Mucosa of stomach (tissue), 1 donor: ENCODE measurements around the gene TMEM219.

ENCODE experiments used
- H3K27me3 ChIP-seq: one replicate; pipeline ENCODE4 v1.7.0; 2013; ENCODE audit warnings: mild to moderate bottlenecking, low read length; ENCODE audit not compliant: control insufficient read depth, insufficient read depth
- H3K36me3 ChIP-seq: one replicate; pipeline ENCODE4 v1.7.0; 2013; ENCODE audit warnings: low read length; ENCODE audit not compliant: control insufficient read depth, insufficient read depth
- H3K4me1 ChIP-seq: one replicate; pipeline ENCODE4 v1.7.0; 2013; ENCODE audit warnings: mild to moderate bottlenecking, low read length; ENCODE audit not compliant: control insufficient read depth, insufficient read depth
- H3K4me3 ChIP-seq: one replicate; pipeline ENCODE4 v1.7.0; 2013; ENCODE audit warnings: low read length
- H3K9ac ChIP-seq: one replicate; pipeline ENCODE4 v1.7.0; 2013; ENCODE audit warnings: mild to moderate bottlenecking, low read length, moderate library complexity
- H3K9me3 ChIP-seq: one replicate; pipeline ENCODE4 v1.7.0; 2013; ENCODE audit warnings: mild to moderate bottlenecking, low read length, moderate library complexity; ENCODE audit not compliant: control insufficient read depth
- donor health status: Pancreatic carcinoma.

Gene TMEM219

DNA sequence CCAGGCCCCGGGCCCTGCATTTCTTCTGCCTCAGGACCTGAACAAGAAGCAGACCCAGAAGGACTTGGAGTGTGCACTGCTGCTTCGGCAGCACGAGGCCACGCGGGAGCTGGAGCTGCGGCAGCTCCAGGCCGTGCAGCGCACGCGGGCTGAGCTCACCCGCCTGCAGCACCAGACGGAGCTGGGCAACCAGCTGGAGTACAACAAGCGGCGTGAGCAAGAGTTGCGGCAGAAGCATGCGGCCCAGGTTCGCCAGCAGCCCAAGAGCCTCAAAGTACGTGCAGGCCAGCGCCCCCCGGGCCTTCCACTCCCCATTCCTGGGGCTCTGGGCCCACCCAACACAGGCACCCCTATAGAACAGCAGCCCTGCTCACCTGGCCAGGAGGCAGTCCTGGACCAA is 24.4 kb downstream of the TMEM219 start:
- Histone ChIP-seq H3K4me1 (peaks cover 18% of the 10 kb centered on the region), H3K4me3 (no peak overlapping the region), H3K9me3 (no peaks in the 10 kb centered on the region), H3K27me3 (no peaks in the 10 kb centered on the region), H3K9ac (no peak overlapping the region), H3K36me3 (peaks cover 35% of the 10 kb centered on the region)

DNA sequence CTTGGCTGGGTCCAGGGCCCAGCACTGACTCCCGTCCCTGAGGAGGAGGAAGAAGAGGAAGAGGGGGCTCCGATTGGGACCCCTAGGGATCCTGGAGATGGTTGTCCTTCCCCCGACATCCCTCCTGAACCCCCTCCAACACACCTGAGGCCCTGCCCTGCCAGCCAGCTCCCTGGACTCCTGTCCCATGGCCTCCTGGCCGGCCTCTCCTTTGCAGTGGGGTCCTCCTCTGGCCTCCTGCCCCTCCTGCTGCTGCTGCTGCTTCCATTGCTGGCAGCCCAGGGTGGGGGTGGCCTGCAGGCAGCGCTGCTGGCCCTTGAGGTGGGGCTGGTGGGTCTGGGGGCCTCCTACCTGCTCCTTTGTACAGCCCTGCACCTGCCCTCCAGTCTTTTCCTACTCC is 25.1 kb downstream of the TMEM219 start:
- H3K4me3 ChIP-seq, result no peak overlapping the region
- peaks cover 35% of the 10 kb centered on the region for H3K36me3 ChIP-seq
- peaks cover 18% of the 10 kb centered on the region for H3K4me1 ChIP-seq

DNA sequence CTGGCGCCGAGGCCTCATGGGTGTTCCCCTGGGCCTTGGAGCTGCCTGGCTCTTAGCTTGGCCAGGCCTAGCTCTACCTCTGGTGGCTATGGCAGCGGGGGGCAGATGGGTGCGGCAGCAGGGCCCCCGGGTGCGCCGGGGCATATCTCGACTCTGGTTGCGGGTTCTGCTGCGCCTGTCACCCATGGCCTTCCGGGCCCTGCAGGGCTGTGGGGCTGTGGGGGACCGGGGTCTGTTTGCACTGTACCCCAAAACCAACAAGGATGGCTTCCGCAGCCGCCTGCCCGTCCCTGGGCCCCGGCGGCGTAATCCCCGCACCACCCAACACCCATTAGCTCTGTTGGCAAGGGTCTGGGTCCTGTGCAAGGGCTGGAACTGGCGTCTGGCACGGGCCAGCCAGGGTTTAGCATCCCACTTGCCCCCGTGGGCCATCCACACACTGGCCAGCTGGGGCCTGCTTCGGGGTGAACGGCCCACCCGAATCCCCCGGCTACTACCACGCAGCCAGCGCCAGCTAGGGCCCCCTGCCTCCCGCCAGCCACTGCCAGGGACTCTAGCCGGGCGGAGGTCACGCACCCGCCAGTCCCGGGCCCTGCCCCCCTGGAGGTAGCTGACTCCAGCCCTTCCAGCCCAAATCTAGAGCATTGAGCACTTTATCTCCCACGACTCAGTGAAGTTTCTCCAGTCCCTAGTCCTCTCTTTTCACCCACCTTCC is 25.6 kb downstream of the TMEM219 start:
- Histone ChIP-seq H3K4me3 (no peak overlapping the region), H3K4me1 (peaks cover 18% of the 10 kb centered on the region), H3K36me3 (peaks cover 35% of the 10 kb centered on the region), H3K9ac (no peak overlapping the region), H3K27me3 (no peaks in the 10 kb centered on the region), H3K9me3 (no peaks in the 10 kb centered on the region)

More for the DNA sequence above, 25.1 kb downstream of the TMEM219 start:
- no peaks in the 10 kb centered on the region for H3K27me3 ChIP-seq
- no peak overlapping the region for H3K9ac ChIP-seq
- no peaks in the 10 kb centered on the region for H3K9me3 ChIP-seq

DNA sequence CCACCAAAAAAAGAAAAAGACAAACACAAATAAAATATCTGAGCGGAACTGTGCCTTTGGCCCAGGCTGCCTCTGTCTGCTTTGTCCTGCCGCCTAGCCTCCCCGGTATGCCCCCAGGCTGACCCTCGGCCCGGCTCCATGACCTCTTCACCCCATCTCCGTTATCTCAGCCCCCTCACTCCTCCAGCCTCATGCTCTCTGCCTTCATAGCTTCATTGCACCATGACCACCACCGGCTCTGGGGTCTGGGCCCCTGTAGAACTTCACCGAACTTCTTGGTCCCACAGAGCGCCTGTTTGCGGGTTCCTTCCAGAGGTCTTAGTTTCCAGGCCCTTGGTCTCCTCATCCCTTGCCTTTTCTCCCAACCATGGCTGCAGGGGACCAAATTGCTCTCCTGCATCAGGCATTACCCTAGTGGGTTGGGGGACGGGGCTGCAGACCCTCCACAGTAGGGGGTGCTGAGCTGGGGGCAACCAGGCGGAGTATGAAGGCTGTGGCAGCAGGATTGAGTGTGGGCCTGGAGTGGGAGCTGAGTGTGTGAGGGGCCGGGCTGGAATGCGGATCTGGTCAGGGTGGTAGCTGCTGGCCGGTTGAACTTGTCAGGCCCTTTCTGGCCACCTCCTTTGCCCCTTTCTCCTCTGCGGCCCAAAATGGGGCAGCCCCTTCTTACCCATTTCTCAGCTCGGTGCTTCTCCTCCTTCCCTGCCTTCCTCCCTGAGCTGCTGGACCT is 26.6 kb downstream of the TMEM219 start:
- Histone ChIP-seq H3K36me3 (peaks cover 29% of the 10 kb centered on the region), H3K4me3 (no peak overlapping the region), H3K9me3 (no peaks in the 10 kb centered on the region), H3K27me3 (no peaks in the 10 kb centered on the region), H3K4me1 (peaks cover 18% of the 10 kb centered on the region), H3K9ac (no peak overlapping the region)

DNA sequence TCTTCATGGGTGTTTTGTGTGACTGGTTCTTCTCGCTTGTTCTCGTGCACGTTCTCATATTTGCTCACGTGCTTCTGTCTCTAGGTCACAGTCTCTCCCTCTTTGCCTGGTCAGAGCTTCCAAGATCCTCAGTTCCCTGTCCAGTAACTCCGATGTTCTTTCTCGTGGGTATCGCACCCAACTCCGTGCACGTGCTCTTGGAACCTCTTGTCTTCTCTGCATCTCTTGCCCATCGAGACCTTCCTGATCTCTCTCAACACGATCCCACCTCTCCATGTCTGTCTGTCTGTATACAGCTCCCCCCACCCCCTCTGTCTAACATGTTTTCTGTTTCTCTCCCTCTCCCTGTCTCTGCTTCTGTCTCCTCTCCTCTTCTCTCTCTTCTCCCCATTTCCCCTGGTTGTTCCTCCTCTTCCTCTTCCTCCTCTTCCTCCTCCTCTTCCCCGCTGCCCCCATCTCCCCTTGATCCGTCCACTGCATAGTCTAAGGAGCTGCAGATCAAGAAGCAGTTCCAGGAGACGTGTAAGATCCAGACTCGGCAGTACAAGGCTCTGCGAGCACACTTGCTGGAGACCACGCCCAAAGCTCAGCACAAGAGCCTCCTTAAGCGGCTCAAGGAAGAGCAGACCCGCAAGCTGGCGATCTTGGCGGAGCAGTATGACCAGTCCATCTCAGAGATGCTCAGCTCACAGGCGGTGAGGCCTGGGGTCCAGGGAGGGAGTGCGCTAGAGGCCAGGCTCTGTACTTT is 27.4 kb downstream of the TMEM219 start:
- H3K27me3 ChIP-seq, result no peaks in the 10 kb centered on the region

DNA sequence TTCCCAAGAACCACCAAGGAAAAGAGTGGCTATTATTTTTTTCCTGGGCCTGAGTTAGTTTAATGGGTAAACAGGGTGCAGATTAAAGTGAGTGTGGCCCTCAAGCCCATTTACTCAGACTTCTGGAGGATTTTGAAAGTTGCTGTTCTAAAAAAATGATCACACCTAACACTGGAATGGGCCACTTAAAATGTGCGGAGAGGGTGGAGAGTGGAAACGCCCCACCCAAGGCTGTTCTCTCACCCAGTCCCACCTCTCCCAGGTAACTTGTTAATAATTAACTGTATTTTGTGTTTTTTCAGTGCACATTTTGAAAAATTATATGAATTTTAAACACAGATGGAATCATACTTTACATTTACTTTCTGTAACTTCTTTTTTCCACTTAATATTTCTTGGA is 28.2 kb downstream of the TMEM219 start:
- H3K9me3 ChIP-seq, result no peaks in the 10 kb centered on the region
- H3K4me1 ChIP-seq, result peaks cover 29% of the 10 kb centered on the region
- peaks cover 23% of the 10 kb centered on the region for H3K36me3 ChIP-seq
- no peak overlapping the region for H3K9ac ChIP-seq
- no peak overlapping the region for H3K4me3 ChIP-seq
- no peaks in the 10 kb centered on the region for H3K27me3 ChIP-seq

More for the DNA sequence above, 27.4 kb downstream of the TMEM219 start:
- H3K9ac ChIP-seq, result no peak overlapping the region
- no peaks in the 10 kb centered on the region for H3K9me3 ChIP-seq
- H3K36me3 ChIP-seq, result peaks cover 29% of the 10 kb centered on the region
- H3K4me1 ChIP-seq, result peaks cover 22% of the 10 kb centered on the region
- no peak overlapping the region for H3K4me3 ChIP-seq

DNA sequence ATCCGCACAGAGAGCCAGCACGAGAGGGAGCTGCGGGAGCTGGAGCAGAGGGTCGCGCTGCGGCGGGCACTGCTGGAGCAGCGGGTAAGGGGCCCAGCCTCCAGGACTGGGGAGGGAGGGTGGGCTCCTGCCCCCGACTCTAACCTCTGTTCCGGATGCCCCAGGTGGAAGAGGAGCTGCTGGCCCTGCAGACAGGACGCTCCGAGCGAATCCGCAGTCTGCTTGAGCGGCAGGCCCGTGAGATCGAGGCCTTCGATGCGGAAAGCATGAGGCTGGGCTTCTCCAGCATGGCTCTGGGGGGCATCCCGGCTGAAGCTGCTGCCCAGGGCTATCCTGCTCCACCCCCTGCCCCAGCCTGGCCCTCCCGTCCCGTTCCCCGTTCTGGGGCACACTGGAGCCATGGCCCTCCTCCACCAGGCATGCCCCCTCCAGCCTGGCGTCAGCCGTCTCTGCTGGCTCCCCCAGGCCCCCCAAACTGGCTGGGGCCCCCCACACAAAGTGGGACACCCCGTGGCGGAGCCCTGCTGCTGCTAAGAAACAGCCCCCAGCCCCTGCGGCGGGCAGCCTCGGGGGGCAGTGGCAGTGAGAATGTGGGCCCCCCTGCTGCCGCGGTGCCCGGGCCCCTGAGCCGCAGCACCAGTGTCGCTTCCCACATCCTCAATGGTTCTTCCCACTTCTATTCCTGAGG is 29.1 kb downstream of the TMEM219 start:
- no peak overlapping the region for H3K4me3 ChIP-seq
- H3K4me1 ChIP-seq, result peaks cover 29% of the 10 kb centered on the region
- no peak overlapping the region for H3K9ac ChIP-seq
- H3K36me3 ChIP-seq, result peaks cover 14% of the 10 kb centered on the region
- no peaks in the 10 kb centered on the region for H3K27me3 ChIP-seq
- no peaks in the 10 kb centered on the region for H3K9me3 ChIP-seq

DNA sequence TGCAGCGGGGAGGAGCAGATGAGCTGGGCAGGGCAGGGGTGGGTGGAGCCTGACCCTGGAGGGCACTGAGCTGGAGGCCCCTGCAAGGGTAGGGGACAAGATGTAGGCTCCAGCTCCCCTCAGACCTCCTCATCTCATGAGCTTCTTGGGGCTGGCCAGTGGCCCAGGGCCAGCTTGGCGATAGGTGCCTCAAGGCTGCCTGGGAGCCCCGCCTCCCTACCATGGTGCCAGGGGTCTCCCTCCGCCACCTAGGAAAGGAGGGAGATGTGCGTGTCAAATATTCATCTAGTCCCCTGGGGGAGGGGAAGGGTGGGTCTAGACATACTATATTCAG is 29.7 kb downstream of the TMEM219 start:
- Histone ChIP-seq H3K27me3 (no peaks in the 10 kb centered on the region), H3K36me3 (peaks cover 14% of the 10 kb centered on the region), H3K4me1 (peaks cover 30% of the 10 kb centered on the region), H3K4me3 (no peak overlapping the region), H3K9ac (no peak overlapping the region), H3K9me3 (no peaks in the 10 kb centered on the region)

DNA sequence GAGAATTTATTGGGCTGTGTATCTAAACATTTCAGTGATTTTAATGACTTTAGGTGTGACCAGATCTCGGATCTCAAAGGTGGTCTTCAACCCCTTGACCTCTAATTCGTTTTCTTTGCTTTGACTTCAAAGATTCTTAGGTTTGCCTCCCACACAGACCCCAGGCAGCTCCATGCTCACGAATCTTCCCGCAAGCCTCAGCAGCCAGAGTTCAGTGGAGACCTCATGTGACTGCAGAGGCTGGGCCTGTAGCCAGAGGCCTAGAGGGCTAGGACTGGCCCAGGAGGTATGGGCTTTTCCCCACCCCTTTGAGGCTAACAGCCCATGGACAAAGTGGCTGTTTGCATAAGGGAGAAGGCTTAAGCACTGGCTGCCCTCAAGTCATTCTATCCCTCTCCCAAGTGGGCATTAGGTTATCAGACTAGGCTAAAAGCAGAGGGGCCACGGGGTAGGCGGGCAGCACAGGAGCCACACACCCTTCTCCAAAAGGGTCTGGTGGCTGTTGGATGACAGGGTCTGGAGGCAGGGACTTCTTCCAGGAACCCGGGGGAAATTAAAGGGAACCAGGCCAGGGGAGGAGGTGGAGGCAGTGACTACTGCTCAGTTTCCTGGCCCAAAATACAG is 30.6 kb downstream of the TMEM219 start:
- no peaks in the 10 kb centered on the region for H3K9me3 ChIP-seq
- H3K4me3 ChIP-seq, result no peak overlapping the region
- peaks cover 10% of the 10 kb centered on the region for H3K36me3 ChIP-seq
- no peak overlapping the region for H3K9ac ChIP-seq
- peaks cover 35% of the 10 kb centered on the region for H3K4me1 ChIP-seq
- no peaks in the 10 kb centered on the region for H3K27me3 ChIP-seq

DNA sequence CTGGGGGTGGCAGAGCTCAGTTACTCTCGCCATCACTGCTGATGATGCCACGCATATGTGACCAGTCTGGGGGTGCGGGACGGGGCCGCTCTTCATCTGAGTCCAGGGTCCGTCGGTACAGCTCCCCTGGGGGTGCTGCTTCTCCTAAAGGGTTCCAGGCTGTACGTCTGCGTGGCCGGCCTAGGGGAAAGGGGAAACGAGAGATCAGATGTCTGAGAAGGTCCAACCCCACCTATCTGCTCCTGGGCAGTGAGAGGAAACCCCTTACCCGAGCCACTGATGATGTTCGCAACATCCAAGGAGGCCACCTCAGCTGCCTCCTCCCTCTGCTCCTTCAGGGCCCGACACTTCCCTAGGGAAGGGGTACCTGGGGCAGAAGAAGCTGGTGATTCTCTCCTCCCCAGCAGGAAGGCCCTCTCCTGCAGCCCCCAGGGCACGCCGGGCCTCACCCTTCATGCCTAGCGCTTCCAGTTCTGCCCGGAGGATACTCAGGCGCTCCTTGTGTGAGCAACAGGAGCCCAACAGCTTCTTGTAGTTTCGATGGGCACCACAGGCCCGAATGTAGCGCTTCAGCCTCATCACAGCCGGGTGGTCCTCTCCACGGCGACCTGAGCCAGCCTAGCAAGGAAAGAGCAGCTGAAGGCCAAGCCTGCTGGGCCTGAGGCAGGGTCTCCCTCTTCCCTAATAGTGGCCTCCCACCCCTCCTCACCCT is 31.5 kb downstream of the TMEM219 start:
- Histone ChIP-seq H3K4me3 (no peak overlapping the region), H3K36me3 (peaks cover 10% of the 10 kb centered on the region), H3K9me3 (no peaks in the 10 kb centered on the region), H3K4me1 (peaks cover 35% of the 10 kb centered on the region), H3K9ac (no peak overlapping the region), H3K27me3 (no peaks in the 10 kb centered on the region)

DNA sequence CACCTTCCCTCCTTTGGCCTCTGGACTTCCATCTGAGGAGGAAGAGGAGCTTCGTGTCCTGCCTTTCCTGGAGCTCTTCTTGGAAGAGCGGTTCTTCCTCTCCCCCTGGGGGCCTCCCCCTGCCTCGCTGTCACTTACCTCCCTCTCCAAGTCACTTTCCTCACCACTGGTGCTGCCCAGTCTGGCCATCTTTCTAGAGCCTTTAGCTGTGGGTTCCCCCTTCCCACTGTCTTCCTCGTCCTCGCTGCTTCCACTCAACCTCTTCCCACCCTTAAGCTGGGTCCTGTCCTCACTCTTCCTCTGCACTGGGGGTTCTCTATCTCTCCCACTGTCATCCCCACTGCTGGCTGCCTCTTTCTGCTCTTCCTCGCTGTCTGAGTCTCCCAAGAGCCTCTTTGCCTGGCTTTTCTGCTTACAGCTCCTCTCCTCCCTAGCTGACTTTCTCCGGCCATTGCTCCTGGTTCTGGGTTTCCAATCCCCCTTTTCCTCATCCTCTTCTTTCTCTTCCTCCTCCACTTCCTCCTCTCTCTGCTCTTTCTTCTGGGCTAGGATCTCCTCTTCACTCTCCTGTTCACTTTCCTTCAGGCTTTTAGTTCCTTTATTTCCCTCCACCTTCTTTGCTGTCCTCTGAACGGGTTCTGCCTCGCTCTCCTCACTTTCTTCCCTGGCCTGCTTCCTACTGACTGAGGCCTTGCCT is 32.2 kb downstream of the TMEM219 start:
- Histone ChIP-seq H3K9me3 (no peaks in the 10 kb centered on the region), H3K9ac (peak overlapping the region; percentile 87), H3K27me3 (no peaks in the 10 kb centered on the region), H3K4me3 (no peak overlapping the region), H3K4me1 (peaks cover 31% of the 10 kb centered on the region), H3K36me3 (peaks cover 4% of the 10 kb centered on the region)
